ENCODE measurements around the gene FABP6. TPM values are rescaled to one million over a fixed set of nuclear protein-coding genes. Genes with fewer than 3 reads are reported as not detected.

The FABP6 gene
- total RNA-seq, 1 experiment from 2014 or later, result 2.9 TPM

DNA sequence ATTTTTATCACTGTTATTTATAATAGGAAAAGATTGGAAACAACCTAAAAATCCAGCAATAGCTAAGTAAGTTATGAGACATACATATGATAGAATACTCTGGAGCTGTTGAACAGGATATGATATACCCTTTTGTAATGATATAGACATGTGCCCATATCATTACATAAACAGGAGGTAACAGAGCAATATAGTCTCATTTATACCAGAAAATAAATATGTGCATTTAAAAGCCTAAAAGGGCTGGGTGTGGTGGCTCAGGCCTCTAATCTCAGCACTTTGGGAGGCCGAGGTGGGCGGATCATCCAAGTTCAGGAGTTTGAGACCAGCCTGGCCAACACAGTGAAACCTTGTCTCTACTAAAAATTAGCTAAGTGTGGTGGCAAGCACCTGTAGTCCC is 2.3 kb upstream of the FABP6 start:
- no peaks in the 10 kb centered on the region for H3K27me3 Mint-ChIP-seq (ENCODE audit: low read depth)
- TF ChIP-seq ZNF416 (CRISPR knock-in tag; IDR thresholded peaks at IDR 0.05) (no peak), ELF4 (CRISPR knock-in tag; IDR thresholded peaks at IDR 0.05; ENCODE audit: low read depth) (no peak), NFE2L1 (CRISPR knock-in tag; IDR thresholded peaks at IDR 0.05) (no peak), ATF2 (CRISPR knock-in tag; IDR thresholded peaks at IDR 0.05; ENCODE audit: borderline replicate concordance, low read depth) (no peak), TEAD4 (CRISPR knock-in tag; IDR thresholded peaks at IDR 0.05) (no peak), NR3C1 (CRISPR knock-in tag; conservative IDR thresholded peaks at IDR 0.05; ENCODE audit: low read depth) (no peak), MAX (CRISPR knock-in tag; IDR thresholded peaks at IDR 0.05) (no peak)
- H3K27ac Mint-ChIP-seq, result no peak overlapping the region; the same call in 1 of the 2 replicates
- no peak overlapping the region for H3K4me3 Mint-ChIP-seq
- H3K9me3 Mint-ChIP-seq, result no peaks in the 10 kb centered on the region
- POLR2A ChIA-PET, result no interaction called here
- CTCF ChIA-PET, result interaction anchor here (1.1 to 1.7 kb wide), 4 partner anchors 15 to 164 kb away, joined by 3 to 5 read pairs (median 4); no protein-coding TSS in a partner anchor
- ATAC-seq (no peak), DNase-seq (ENCODE audit: low spot score) (no peak)
- peaks cover 4% of the 10 kb centered on the region; the same call in 1 of the 2 replicates for H3K4me1 Mint-ChIP-seq
- no peaks in the 10 kb centered on the region for H3K36me3 Mint-ChIP-seq

DNA sequence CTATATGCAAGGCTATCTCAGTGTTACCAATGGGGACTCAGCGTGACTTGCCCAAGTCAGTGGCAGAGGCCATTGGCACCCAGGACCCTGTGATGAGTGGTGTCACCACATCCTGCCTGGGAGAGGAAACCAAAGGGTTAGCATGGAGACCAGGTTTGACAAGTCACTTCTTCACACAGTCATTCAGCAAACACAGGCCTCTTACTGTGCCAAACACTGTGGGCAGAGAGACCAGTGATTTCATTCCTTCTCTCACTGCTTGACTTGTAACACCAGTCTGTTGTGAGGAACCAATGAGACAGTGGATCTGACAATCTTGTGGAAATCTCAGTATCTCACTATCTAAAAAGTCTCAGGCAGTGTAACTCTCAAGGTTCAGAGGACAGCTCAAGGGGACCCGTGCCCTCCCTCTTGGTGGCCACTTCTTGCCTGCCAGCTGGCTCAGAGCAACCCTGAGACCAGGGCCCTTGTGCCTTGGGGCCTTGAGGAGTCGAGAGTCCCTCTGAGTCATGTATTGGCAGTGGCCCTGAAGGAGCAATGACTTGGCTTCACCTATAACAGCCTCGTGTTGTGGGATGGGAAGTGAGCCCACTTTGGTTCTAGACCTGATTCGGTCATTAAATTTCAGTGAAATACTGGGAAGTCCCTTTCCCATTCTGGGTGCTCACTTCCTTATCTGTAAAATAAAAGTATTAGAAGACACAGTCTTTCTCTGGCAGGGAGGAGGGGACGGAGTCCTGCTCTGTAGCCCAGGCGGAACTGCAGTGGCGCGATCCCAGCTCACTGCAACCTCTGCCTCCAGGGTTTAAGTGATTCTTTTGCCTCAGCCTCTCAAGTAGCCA is 1.6 kb downstream of the FABP6 start:
- Mint-ChIP-seq H3K36me3 (peaks cover 14% of the 10 kb centered on the region), H3K4me3 (no peak overlapping the region), H3K27ac (no peak overlapping the region), H3K27me3 (ENCODE audit: low read depth) (no peaks in the 10 kb centered on the region), H3K4me1 (peaks cover 4% of the 10 kb centered on the region; the same call in 1 of the 2 replicates), H3K9me3 (peaks cover 9% of the 10 kb centered on the region)
- DNase-seq (ENCODE audit: low spot score), result no peak
- POLR2A ChIA-PET, result interaction anchor here (0.6 kb wide), 1 partner anchor 22 kb away, joined by 3 read pairs; no protein-coding TSS in a partner anchor
- no peak for ATAC-seq
- CTCF ChIA-PET, result interaction anchor here (1.2 to 1.7 kb wide), 2 partner anchors 12 to 150 kb away, joined by 4 to 5 read pairs; no protein-coding TSS in a partner anchor
- no peak for TF ChIP-seq ZNF219 (CRISPR knock-in tag; IDR thresholded peaks at IDR 0.05; ENCODE audit: borderline replicate concordance)
- TF ChIP-seq SOX15 (CRISPR knock-in tag; IDR thresholded peaks at IDR 0.05), result no peak

GRCh38 chr5:160231783-160232342 is 2.6 kb downstream of the FABP6 start:
- H3K4me3 Mint-ChIP-seq, result no peak overlapping the region
- CTCF ChIA-PET, result interaction anchor here (0.6 to 1.7 kb wide), 7 partner anchors 9 to 151 kb away, joined by 3 to 5 read pairs (median 4); no protein-coding TSS in a partner anchor
- POLR2A ChIA-PET, result interaction anchor here (0.6 kb wide), 1 partner anchor 23 kb away, joined by 3 read pairs; no protein-coding TSS in a partner anchor
- H3K27ac Mint-ChIP-seq, result no peak overlapping the region
- no peaks in the 10 kb centered on the region for H3K4me1 Mint-ChIP-seq
- H3K27me3 Mint-ChIP-seq (ENCODE audit: low read depth), result no peaks in the 10 kb centered on the region
- H3K36me3 Mint-ChIP-seq, result peaks cover 14% of the 10 kb centered on the region
- ATAC-seq (no peak; the same call in 1 of the 2 replicates), DNase-seq (ENCODE audit: low spot score) (no peak)
- H3K9me3 Mint-ChIP-seq, result peaks cover 9% of the 10 kb centered on the region
- TF ChIP-seq IRF2 (CRISPR knock-in tag; IDR thresholded peaks at IDR 0.05; ENCODE audit: borderline replicate concordance, low read depth) (no peak), ZNF416 (CRISPR knock-in tag; IDR thresholded peaks at IDR 0.05) (no peak), E2F4 (CRISPR knock-in tag; IDR thresholded peaks at IDR 0.05; ENCODE audit: borderline replicate concordance, low read depth) (no peak), ERG (CRISPR knock-in tag; IDR thresholded peaks at IDR 0.05) (no peak), MLX (CRISPR knock-in tag; IDR thresholded peaks at IDR 0.05) (no peak), HMGXB4 (CRISPR knock-in tag; IDR thresholded peaks at IDR 0.05) (no peak), FOXK1 (CRISPR knock-in tag; IDR thresholded peaks at IDR 0.05) (no peak)
- TF ChIP-seq, protein P1, sequence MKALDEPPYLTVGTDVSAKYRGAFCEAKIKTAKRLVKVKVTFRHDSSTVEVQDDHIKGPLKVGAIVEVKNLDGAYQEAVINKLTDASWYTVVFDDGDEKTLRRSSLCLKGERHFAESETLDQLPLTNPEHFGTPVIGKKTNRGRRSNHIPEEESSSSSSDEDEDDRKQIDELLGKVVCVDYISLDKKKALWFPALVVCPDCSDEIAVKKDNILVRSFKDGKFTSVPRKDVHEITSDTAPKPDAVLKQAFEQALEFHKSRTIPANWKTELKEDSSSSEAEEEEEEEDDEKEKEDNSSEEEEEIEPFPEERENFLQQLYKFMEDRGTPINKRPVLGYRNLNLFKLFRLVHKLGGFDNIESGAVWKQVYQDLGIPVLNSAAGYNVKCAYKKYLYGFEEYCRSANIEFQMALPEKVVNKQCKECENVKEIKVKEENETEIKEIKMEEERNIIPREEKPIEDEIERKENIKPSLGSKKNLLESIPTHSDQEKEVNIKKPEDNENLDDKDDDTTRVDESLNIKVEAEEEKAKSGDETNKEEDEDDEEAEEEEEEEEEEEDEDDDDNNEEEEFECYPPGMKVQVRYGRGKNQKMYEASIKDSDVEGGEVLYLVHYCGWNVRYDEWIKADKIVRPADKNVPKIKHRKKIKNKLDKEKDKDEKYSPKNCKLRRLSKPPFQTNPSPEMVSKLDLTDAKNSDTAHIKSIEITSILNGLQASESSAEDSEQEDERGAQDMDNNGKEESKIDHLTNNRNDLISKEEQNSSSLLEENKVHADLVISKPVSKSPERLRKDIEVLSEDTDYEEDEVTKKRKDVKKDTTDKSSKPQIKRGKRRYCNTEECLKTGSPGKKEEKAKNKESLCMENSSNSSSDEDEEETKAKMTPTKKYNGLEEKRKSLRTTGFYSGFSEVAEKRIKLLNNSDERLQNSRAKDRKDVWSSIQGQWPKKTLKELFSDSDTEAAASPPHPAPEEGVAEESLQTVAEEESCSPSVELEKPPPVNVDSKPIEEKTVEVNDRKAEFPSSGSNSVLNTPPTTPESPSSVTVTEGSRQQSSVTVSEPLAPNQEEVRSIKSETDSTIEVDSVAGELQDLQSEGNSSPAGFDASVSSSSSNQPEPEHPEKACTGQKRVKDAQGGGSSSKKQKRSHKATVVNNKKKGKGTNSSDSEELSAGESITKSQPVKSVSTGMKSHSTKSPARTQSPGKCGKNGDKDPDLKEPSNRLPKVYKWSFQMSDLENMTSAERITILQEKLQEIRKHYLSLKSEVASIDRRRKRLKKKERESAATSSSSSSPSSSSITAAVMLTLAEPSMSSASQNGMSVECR (CRISPR knock-in tag; IDR thresholded peaks at IDR 0.05; ENCODE audit: borderline replicate concordance), result no peak
- TF ChIP-seq, protein P2, sequence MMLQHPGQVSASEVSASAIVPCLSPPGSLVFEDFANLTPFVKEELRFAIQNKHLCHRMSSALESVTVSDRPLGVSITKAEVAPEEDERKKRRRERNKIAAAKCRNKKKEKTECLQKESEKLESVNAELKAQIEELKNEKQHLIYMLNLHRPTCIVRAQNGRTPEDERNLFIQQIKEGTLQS (CRISPR knock-in tag; conservative IDR thresholded peaks at IDR 0.05), result no peak
